GM19043 (cell line): ENCODE measurements around the gene SNX6.
"Not testable (repeated sequence)": the region's sequence is repeated elsewhere in the genome, so short reads cannot be mapped to it uniquely, and the experiment has no call there.

Experiments used
- ATAC-seq: cut with Tn5 transposase; IDR thresholded peaks from one replicate; pipeline ENCODE4 v1.9.1; 2021; ENCODE audit warnings: low read depth; ENCODE audit not compliant: unreplicated experiment

SNX6 gene

GRCh38 chr14:34640826-34641225 is 10.9 kb upstream of the SNX6 start:
- ATAC-seq, result no peak

- not testable (repeated sequence) for ATAC-seq
Observed at GRCh38 chr14:34634360-34634771, 4.4 kb upstream of the SNX6 start.

DNA sequence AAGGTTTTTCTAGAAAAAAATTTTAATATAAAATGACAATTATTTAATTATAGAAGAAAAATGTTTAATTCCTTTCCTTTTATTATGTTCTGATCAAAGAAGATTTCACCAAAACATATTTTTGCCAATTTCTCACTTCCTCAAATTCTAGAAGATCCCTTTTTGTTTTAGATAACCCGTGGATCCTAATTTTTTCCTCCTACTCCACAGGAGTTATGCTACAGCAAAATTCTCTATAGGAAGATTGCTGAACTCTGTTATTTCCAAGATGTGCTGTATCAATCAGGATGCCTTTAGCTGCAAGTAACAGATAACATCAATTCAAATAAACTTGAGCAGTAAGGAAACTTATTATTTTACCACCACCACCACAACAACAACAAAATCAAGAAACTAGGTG is 3.8 kb upstream of the SNX6 start:
- no peak for ATAC-seq

DNA sequence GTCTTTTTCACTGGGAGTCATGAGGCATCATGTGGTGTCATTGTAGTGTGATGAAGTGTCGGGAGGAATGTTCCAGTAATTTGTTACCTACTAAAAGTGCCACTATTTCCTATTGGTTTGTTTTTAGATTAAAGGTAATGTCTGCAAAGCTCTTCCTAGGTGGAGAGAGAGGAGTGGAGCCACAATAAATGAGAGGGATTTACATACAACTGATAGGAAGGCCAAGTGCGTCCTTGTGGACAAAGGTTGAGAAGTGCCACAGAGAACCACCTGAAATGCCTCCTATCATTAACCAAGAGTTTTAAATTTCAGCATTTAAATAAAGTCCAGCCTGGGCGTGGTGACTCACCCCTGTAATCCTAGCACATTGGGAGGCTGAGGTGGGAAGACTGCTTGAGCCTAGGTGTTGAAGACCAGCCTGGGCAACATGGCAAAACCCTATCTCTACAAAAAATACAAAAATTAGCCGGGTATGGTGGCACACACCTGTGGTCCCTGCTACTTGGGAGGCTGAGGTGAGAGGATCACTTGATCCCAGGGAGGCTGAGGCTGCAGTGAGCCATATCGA is 2.5 kb upstream of the SNX6 start:
- ATAC-seq, result no peak

DNA sequence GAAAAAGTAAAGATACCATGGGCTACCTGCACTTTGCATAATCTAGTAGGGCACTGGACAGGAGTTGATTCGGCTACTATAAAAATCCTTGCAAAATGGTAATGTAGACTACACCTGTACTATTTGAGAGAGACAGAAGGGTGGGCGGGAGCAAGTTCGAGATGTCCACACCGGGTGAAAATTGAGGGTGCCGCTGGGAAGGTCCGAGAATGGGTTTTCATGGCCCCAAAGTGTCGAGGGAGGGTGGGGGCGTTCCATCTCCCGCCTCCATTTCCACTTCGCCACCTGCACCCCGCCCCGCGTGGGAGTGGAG is 648 bp downstream of the SNX6 start:
- no peak for ATAC-seq

GRCh38 chr14:34628681-34629135 is 1.2 kb downstream of the SNX6 start:
- ATAC-seq, result no peak

DNA sequence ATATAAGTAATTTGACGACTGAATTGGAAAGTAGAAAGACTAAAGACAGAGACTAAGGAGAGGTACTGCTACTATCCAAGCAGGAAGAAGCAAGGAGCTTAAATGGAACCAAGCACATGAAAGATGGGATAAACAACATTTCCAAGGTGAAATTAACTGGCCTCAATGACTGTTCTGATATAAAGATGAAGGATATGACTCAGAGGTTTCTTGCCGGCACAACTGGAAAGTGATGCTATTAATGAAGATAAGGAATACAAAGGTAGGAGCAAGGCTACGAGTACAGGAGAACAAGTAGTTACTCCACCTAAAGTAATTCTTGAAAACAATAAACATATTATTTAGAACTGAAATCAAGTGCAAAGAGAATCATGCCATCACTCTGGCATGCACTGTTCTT is 6.4 kb downstream of the SNX6 start:
- ATAC-seq, result no peak

- ATAC-seq, result no peak
Observed at GRCh38 chr14:34620839-34621238, 9.1 kb downstream of the SNX6 start.

GRCh38 chr14:34620115-34620514 is 9.8 kb downstream of the SNX6 start:
- ATAC-seq, result no peak

DNA sequence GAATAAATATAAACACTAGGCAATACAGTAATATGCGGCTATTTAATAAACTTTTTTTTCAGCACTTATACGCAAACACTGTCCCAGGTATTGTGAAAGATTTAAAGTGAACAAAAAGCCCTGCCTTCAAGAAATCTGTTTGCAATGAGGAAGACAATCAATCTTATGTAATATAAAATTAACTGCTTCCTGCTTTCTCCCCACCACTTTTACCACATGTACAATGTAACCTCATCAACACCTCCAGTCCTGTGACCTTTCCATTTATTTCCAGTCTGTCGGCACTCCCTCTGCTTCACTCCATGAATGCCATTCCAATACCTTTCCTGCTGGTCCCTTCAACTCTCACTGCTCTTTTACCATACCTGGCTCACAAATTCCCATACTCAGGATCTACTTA is 10.5 kb downstream of the SNX6 start:
- ATAC-seq, result no peak

DNA sequence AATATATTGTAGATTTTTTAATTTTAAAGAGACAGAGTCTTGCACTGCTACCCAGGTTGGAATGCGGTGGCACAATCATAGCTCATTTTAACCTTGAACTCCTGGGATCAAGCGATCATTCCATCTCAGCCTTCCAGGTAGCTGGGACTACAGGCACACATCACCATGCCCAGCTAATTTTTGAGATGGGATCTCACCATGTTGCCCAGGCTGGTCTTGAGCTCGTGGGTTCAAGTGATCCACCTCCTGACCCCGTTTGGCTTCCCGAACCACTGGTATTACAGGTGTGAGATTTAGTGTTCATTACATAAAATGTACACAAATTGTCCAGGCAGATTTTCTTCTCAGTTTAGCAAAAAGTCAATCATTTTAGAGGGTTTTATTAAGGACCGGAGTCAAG is 13.6 kb downstream of the SNX6 start:
- ATAC-seq, result no peak

DNA sequence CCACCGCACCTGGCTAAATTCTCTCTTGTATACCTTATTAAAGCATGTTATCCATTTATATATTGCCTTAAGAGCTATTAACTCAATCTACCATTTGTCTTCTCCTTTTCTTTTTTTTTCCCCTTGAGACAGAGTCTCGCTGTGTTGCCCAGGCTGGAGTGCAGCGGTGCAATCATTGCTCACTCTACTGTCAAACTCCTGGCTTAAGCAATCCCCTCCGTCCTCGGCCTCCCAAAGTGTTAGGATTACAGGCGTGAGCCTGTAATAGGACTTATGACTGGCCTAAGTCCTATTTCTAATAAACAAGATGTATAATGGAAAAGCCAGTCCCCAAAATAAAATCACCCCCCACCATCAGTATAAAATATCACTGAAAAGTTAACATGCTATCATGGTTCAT is 14.4 kb downstream of the SNX6 start:
- ATAC-seq, result no peak

DNA sequence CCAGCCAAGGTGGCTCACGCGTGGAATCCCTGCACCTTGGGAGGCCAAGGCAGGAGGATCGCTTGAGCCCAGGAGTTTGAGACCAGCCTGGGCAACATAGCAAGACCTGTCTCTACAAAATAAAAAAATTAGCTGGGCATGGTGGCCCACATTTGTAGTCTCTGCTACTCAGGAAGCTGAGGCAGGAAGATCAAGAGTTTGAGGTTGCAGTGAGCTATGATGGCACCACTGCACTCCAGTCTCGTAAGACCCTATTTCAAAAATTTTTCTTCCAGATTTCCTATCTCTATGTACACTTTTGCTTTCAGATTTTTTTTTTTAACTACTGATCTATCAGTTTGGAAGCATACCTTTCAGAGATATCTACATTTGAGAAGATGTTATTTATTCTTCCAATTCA is 15.3 kb downstream of the SNX6 start:
- no peak for ATAC-seq

- ATAC-seq, result no peak
Observed at GRCh38 chr14:34610101-34610500, 19.8 kb downstream of the SNX6 start.

GRCh38 chr14:34605461-34605860 is 24.5 kb downstream of the SNX6 start:
- ATAC-seq, result no peak

- ATAC-seq, result no peak
Observed at GRCh38 chr14:34604995-34605394, 25.0 kb downstream of the SNX6 start.

- no peak for ATAC-seq
Observed at GRCh38 chr14:34596891-34597290, 33.1 kb downstream of the SNX6 start.

DNA sequence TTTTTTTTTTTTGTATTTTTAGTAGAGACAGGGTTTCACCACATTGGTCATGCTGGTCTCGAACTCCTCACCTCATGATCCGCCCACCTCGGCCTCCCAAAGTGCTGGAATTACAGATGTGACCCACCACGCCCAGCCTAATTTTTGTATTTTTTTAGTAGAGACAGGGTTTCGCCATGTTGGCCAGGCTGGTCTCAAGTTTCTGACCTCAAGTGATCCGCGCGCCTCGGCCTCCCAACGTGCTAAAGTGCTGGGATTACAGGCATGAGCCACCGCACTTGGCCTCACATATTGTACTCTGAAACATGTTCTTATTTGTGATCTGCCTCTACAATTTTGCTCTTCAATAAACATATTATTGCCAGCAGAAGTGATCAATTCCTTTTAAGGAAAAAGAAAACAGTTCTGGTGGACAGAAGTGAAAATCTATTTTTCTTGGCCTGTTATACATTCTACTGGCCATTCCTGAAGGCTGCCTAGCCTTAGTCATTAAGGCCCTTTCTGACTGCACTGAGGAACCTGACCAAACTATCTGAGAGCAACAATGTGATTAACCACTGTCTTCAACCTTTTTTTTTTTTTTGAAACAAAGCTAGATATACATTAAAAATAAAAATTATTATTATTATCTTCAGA is 36.1 kb downstream of the SNX6 start:
- ATAC-seq, result no peak

DNA sequence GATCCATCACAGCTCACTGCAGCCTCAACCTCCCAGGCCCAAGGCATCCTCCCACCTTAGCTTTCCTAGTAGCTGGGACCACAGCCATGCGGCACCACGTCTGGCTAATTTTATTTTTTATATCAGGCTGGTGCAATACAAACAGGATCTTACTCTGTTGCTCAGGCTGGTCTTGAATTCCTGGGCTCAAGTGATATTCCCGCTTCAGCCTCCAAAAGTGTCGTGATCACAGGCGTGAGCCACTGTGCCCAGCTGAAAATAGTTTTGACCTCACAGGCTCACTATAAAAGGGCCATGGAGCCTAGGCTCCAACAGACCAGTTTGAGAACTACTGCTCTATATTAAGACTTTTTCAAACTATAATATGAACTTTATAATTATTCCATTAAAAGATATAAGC is 37.3 kb downstream of the SNX6 start:
- ATAC-seq, result no peak

- no peak for ATAC-seq
Observed at GRCh38 chr14:34583525-34583924, 46.4 kb downstream of the SNX6 start.

GRCh38 chr14:34582117-34582680 is 47.7 kb downstream of the SNX6 start:
- ATAC-seq, result no peak

DNA sequence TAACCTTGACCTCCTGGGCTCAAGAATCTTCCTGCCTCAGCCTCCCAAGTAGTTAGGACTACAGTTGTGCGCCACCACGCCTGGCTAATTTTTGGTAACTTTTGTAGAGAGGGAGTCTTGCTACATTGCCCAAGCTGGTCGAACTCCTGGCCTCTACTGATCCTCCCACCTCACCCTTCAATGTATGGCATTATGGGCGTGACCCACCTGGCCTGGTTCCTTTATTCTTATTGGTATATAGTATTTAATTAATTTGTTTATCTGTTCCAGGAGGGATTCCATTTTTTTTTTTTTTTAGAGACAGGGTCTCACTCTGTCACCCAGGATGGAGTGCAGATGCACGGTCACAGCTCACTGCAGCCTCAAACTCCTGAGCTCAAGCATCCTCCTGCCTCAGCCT is 49.6 kb downstream of the SNX6 start:
- no peak for ATAC-seq

DNA sequence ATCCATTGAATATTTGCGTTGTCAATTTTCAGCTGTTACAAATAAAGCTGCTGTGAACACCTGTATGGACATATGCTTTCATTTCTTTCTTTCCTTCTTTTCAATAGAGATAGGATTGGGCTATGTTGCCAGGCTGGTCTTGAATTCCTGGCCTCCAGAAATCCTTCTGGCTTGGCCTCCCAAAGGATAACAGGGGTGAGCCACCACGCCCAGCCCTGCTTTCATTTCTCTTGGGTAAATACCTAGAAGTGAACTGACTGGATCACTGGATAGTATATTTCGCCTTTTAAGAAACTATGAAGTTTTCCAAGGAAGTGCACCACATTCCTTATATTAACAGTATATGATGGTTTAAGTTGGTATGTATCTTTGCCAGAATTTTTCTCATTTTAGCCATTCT is 58.2 kb downstream of the SNX6 start:
- no peak for ATAC-seq
